Fibroblast of lung (primary cell): Measurements from ENCODE around the gene DLGAP1.

Experiments
- EZH2 ChIP-seq: IDR thresholded peaks from 2 replicates; pipeline ENCODE4 v1.5.1; 2012; ENCODE audit warnings: low read length, control low read depth, mild to moderate bottlenecking; ENCODE audit errors: missing control alignments
- TF ChIP-seq, protein P1 (sequence below), 2 donors: IDR thresholded peaks in 1 of 2; conservative IDR thresholded peaks in 1 of 2; 1 replicate in 1 of 2; 2 replicates in 1 of 2; pipeline ENCODE4 v1.5.1; 2011 to 2012; ENCODE audit warnings: low read length in 2 of 2, control low read depth in 1 of 2, inconsistent platforms in 1 of 2, low read depth in 1 of 2, mild to moderate bottlenecking in 1 of 2

GRCh38 chr18:4264347-4264791 is 190.7 kb downstream of the DLGAP1 start:
- TF ChIP-seq EZH2, result no peak
- TF ChIP-seq, protein P1, sequence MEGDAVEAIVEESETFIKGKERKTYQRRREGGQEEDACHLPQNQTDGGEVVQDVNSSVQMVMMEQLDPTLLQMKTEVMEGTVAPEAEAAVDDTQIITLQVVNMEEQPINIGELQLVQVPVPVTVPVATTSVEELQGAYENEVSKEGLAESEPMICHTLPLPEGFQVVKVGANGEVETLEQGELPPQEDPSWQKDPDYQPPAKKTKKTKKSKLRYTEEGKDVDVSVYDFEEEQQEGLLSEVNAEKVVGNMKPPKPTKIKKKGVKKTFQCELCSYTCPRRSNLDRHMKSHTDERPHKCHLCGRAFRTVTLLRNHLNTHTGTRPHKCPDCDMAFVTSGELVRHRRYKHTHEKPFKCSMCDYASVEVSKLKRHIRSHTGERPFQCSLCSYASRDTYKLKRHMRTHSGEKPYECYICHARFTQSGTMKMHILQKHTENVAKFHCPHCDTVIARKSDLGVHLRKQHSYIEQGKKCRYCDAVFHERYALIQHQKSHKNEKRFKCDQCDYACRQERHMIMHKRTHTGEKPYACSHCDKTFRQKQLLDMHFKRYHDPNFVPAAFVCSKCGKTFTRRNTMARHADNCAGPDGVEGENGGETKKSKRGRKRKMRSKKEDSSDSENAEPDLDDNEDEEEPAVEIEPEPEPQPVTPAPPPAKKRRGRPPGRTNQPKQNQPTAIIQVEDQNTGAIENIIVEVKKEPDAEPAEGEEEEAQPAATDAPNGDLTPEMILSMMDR (conservative IDR thresholded peaks at IDR 0.05 in 1 of 2, IDR thresholded peaks at IDR 0.05 in 1 of 2; ENCODE audit: low read depth in 1 of 2, low read length in 2 of 2), result no peak
